GM19372 (cell line): Measurements from ENCODE around the gene KLHL10.
"Not testable (repeated sequence)": the region's sequence is repeated elsewhere in the genome, so short reads cannot be mapped to it uniquely, and the experiment has no call there.

ENCODE experiments used
- ATAC-seq: cut with Tn5 transposase; IDR thresholded peaks from one replicate; pipeline ENCODE4 v1.9.1; 2021; ENCODE audit warnings: mild to moderate bottlenecking, low read depth, moderate library complexity; ENCODE audit not compliant: unreplicated experiment

KLHL10 gene

GRCh38 chr17:41813152-41813680, 24.4 kb upstream of the KLHL10 start:
- no peak for ATAC-seq

- no peak for ATAC-seq
Measured at GRCh38 chr17:41813699-41814124, 23.9 kb upstream of the KLHL10 start.

- no peak for ATAC-seq
Measured at GRCh38 chr17:41814195-41814594, 23.4 kb upstream of the KLHL10 start.

DNA sequence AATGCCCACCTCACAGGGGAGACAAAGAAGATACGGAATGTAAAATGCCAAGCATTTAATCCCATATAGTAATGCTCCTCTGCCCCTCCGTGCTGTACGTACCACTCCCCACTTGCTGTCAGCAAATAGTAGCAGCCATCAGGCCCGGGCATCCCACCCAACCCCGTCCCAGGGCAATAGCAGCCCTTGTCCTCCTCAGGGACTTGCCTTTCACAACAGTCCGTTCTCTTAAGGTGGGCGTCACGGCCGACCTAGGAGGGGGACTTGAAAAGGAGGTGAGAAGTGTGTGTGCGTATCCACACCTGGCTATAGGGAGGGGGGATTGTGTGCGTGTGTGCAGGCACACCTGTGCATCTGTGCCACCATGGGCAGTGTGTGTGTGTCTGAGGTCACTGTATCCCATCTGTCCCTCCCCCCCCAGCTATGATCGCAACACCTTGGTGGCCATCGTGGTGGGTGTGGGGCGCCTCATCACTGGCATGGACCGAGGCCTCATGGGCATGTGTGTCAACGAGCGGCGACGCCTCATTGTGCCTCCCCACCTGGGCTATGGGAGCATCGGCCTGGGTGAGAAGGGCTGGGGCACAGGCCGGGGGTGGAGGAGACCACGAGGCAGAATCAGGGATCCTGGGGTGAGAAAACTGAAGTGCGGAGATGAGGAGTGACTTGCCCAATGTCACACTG, 20.8 kb upstream of the KLHL10 start:
- ATAC-seq, result no peak

- no peak for ATAC-seq
Measured at GRCh38 chr17:41818024-41818423, 19.6 kb upstream of the KLHL10 start.

DNA sequence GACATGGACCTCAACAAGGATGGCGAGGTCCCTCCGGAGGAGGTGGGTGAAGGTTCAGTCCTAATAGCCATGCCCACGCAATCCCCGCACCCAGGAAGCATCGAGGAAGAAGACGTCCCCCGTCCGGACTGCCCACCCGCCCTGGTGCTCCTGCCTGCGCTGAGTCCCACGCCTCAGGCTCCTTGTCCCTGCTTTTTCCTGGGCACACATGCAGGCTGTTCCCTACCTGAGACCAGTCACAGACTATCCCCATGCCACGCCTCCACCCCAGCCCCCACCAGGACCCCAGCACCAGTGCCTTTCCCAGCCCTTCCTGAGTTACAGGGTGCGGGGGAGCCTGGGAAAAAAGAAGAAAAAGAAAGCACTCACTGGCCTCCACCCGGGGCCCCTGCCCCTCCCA, 15.8 kb upstream of the KLHL10 start:
- no peak for ATAC-seq

DNA sequence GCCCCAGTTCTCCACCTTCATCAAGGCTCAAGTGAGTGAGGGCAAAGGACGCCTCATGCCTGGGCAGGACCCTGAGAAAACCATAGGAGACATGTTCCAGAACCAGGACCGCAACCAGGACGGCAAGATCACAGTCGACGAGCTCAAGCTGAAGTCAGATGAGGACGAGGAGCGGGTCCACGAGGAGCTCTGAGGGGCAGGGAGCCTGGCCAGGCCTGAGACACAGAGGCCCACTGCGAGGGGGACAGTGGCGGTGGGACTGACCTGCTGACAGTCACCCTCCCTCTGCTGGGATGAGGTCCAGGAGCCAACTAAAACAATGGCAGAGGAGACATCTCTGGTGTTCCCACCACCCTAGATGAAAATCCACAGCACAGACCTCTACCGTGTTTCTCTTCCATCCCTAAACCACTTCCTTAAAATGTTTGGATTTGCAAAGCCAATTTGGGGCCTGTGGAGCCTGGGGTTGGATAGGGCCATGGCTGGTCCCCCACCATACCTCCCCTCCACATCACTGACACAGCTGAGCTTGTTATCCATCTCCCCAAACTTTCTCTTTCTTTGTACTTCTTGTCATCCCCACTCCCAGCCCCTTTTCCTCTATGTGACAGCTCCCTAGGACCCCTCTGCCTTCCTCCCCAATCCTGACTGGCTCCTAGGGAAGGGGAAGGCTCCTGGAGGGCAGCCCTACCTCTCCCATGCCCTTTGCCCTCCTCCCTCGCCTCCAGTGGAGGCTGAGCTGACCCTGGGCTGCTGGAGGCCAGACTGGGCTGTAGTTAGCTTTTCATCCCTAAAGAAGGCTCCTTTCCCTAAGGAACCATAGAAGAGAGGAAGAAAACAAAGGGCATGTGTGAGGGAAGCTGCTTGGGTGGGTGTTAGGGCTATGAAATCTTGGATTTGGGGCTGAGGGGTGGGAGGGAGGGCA, 15.1 kb upstream of the KLHL10 start:
- no peak for ATAC-seq

DNA sequence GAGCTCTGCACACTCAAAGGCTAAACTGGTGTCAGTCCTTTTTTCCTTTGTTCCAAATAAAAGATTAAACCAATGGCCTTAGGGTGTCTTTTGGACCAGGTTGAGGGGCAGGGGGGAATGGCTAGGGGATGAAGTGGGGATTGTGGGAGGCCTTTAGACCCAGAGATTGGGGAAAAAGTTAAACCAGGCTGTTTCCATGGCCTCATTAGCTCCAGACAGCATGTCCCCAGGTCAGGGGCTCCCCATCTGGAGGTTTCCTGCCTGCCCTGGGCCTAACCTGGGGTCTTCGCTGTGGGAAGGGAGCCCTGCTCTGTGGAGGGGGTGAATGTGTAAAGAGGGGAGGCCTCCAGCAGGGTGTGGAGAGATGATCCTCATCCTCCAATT, 14.5 kb upstream of the KLHL10 start:
- no peak for ATAC-seq

DNA sequence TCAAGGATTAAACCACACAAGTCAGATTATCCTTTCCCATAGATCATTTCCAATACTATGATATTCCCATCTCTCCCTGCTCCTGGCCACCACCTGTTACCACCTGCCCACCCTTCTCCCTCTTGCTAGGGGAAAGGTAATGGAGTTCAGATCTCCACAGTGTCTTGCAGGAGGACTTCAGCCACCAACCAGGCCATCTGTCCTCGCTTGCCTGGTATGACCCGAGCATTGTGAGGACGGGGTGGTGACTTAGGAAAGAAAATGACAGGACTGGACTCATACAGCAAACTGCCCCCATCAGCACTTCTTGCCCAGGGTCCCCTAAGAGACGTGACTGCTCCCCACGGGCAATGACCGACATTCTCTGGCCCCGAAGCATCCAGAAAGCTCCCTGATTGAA, 14.0 kb upstream of the KLHL10 start:
- no peak for ATAC-seq

GRCh38 chr17:41824086-41824485, 13.5 kb upstream of the KLHL10 start:
- ATAC-seq, result no peak

- no peak for ATAC-seq
Measured at GRCh38 chr17:41825175-41825845, 12.3 kb upstream of the KLHL10 start.

- not testable (repeated sequence) for ATAC-seq
Measured at GRCh38 chr17:41829961-41830360, 7.7 kb upstream of the KLHL10 start.

GRCh38 chr17:41835214-41835799, 2.3 kb upstream of the KLHL10 start:
- no peak for ATAC-seq

- ATAC-seq, result no peak
Measured at GRCh38 chr17:41835800-41836549, 1.6 kb upstream of the KLHL10 start, which contains the start of gene NT5C3B. TSS of gene NT5C3B (minus strand) at chr17:41836232. CDS start at chr17:41836193, 39 bp downstream.

- no peak for ATAC-seq
Measured at GRCh38 chr17:41836550-41837196, 952 bp upstream of the KLHL10 start.

- ATAC-seq, result not testable (repeated sequence)
Measured at GRCh38 chr17:41839448-41839847, 1.8 kb downstream of the KLHL10 start.

GRCh38 chr17:41840781-41841180, 3.2 kb downstream of the KLHL10 start:
- not testable (repeated sequence) for ATAC-seq

DNA sequence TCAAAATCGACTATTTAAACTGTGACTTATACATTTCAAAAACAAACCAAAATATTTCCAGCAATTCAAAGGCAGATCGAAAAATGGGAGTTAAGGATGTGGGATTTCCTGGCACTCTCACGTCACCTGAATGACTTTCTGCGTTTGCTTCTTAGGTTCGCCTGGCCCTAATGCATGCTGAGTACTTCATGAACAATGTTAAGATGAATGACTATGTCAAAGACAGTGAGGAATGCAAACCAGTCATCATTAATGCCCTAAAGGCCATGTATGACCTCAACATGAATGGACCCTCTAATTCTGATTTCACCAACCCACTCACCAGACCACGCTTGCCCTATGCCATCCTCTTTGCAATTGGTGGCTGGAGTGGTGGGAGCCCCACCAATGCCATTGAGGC, 7.3 kb downstream of the KLHL10 start:
- no peak for ATAC-seq

GRCh38 chr17:41848788-41849187, 11.2 kb downstream of the KLHL10 start:
- ATAC-seq, result no peak
